GM12891 (cell line): Measurements from ENCODE around the gene NTNG1.

Experiments used
- POLR2A ChIP-seq: IDR thresholded peaks from 2 replicates; pipeline ENCODE4 v1.6.1; 2011; ENCODE audit warnings: low read depth, low read length, control low read depth
- POLR2AphosphoS5 ChIP-seq: IDR thresholded peaks from 2 replicates; pipeline ENCODE4 v1.6.1; 2011; ENCODE audit warnings: low read depth, low read length, control low read depth
- TAF1 ChIP-seq: IDR thresholded peaks from 2 replicates; pipeline ENCODE4 v1.6.1; 2011; ENCODE audit warnings: low read depth, low read length, control low read depth

- TF ChIP-seq POLR2AphosphoS5 (no peak), POLR2A (no peak), TAF1 (no peak)
Measured at GRCh38 chr1:107184888-107185287, 44.0 kb downstream of the NTNG1 start.
